ENCODE measurements around the gene SIVA1.

Gene SIVA1

GRCh38 chr14:104772707-104773504 lies 20.0 kb downstream of the SIVA1 start:
- DNase-seq, result no peak

GRCh38 chr14:104773505-104774452 lies 20.8 kb downstream of the SIVA1 start:
- no peak for DNase-seq

- no peak for DNase-seq
Measured at GRCh38 chr14:104774453-104775072, 21.6 kb downstream of the SIVA1 start.

GRCh38 chr14:104775073-104775489 lies 22.1 kb downstream of the SIVA1 start:
- no peak for DNase-seq

- no peak for DNase-seq
Measured at GRCh38 chr14:104776481-104776880, 23.5 kb downstream of the SIVA1 start.

- DNase-seq, result no peak
Measured at GRCh38 chr14:104776961-104777807, 24.2 kb downstream of the SIVA1 start.

GRCh38 chr14:104777808-104778249 lies 24.9 kb downstream of the SIVA1 start:
- no peak for DNase-seq

GRCh38 chr14:104778694-104779331 lies 25.9 kb downstream of the SIVA1 start:
- DNase-seq, result no peak

- no peak for DNase-seq
Measured at GRCh38 chr14:104779776-104780512, 27.0 kb downstream of the SIVA1 start.

- DNase-seq, result no peak
Measured at GRCh38 chr14:104780513-104781030, 27.6 kb downstream of the SIVA1 start.

- DNase-seq, result no peak
Measured at GRCh38 chr14:104781271-104782077, 28.5 kb downstream of the SIVA1 start.

- DNase-seq, result no peak
Measured at GRCh38 chr14:104782086-104782807, 29.3 kb downstream of the SIVA1 start.

- DNase-seq, result no peak
Measured at GRCh38 chr14:104782808-104783139, 29.8 kb downstream of the SIVA1 start.

- no peak for DNase-seq
Measured at GRCh38 chr14:104783484-104784217, 30.7 kb downstream of the SIVA1 start.

- no peak for DNase-seq
Measured at GRCh38 chr14:104784218-104784568, 31.2 kb downstream of the SIVA1 start.

GRCh38 chr14:104784846-104785707 lies 32.1 kb downstream of the SIVA1 start:
- no peak for DNase-seq

GRCh38 chr14:104785708-104786080 lies 32.7 kb downstream of the SIVA1 start:
- no peak for DNase-seq

GRCh38 chr14:104786091-104786586 lies 33.2 kb downstream of the SIVA1 start:
- no peak for DNase-seq

Measured in NCI-H526 treated with DMSO at 0.1 percent for 48 hours (cell line).